Stomach (tissue), 4 donors: ENCODE data around the gene DPP10.

Experiments
- POLR2A ChIP-seq, 4 donors: fragments of 450-650 bp; IDR thresholded peaks; one replicate each; pipeline ENCODE4 v1.6.1; 2016; ENCODE audit warnings: antibody characterized with exemption in 4 of 4, control low read depth in 2 of 4, mild to moderate bottlenecking in 1 of 4, moderate library complexity in 1 of 4
- POLR2AphosphoS5 ChIP-seq, 3 donors: sonication (generic); formaldehyde crosslinking; IDR thresholded peaks; one replicate each; pipeline ENCODE4 v1.6.1; 2016; ENCODE audit warnings: antibody characterized with exemption in 3 of 3
- TF ChIP-seq, protein P1 (sequence below), 7 experiments: fragments of 450-650 bp in 4 of 7; fragments of 200-600 bp in 3 of 7; sonication (generic) in 3 of 7; IDR thresholded peaks; one replicate each; pipeline ENCODE4 v1.5.1; 2016 to 2019; ENCODE audit warnings: antibody characterized with exemption in 7 of 7, control low read depth in 2 of 7, mild to moderate bottlenecking in 1 of 7

- TF ChIP-seq POLR2AphosphoS5 (IDR thresholded peaks at IDR 0.05) (no peak), POLR2A (IDR thresholded peaks at IDR 0.05) (no peak)
- TF ChIP-seq, protein P1, sequence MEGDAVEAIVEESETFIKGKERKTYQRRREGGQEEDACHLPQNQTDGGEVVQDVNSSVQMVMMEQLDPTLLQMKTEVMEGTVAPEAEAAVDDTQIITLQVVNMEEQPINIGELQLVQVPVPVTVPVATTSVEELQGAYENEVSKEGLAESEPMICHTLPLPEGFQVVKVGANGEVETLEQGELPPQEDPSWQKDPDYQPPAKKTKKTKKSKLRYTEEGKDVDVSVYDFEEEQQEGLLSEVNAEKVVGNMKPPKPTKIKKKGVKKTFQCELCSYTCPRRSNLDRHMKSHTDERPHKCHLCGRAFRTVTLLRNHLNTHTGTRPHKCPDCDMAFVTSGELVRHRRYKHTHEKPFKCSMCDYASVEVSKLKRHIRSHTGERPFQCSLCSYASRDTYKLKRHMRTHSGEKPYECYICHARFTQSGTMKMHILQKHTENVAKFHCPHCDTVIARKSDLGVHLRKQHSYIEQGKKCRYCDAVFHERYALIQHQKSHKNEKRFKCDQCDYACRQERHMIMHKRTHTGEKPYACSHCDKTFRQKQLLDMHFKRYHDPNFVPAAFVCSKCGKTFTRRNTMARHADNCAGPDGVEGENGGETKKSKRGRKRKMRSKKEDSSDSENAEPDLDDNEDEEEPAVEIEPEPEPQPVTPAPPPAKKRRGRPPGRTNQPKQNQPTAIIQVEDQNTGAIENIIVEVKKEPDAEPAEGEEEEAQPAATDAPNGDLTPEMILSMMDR (IDR thresholded peaks at IDR 0.05), result no peak
Observed at GRCh38 chr2:114787486-114787885, 345.0 kb downstream of the DPP10 start.
